ENCODE data around the gene RSBN1.
"Not testable (repeated sequence)": the region's sequence is repeated elsewhere in the genome, so short reads cannot be mapped to it uniquely, and the experiment has no call there.

RSBN1 gene

DNA sequence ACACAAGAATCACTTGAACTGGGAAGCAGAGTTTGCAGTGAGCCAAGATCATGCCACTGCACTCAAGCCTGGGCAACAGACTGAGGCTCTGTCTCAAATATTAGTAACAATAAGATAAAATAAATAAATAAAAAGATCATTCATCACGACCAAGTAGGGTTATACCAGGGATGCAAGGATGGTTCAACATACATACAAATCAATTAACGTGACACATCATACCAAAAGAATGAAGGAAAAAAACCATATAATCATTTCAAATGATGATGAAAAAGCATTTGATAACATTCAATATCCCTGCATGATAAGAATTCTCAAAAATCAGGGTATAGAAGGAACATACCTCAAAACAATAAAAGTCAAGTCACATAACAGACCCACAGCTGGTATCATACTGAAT is 91.3 kb downstream of the RSBN1 start (continued):
- no peak for TF ChIP-seq YY1 (tag by site-specific recombination; IDR thresholded peaks at IDR 0.05)
- TF ChIP-seq, protein P1, sequence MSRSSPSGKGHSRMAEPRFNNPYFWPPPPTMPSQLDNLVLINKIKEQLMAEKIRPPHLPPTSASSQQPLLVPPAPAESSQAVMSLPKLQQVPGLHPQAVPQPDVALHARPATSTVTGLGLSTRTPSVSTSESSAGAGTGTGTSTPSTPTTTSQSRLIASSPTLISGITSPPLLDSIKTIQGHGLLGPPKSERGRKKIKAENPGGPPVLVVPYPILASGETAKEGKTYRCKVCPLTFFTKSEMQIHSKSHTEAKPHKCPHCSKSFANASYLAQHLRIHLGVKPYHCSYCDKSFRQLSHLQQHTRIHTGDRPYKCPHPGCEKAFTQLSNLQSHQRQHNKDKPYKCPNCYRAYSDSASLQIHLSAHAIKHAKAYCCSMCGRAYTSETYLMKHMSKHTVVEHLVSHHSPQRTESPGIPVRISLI (tag by site-specific recombination; IDR thresholded peaks at IDR 0.05): no peak
- no peak for TF ChIP-seq YY2 (tag by site-specific recombination; IDR thresholded peaks at IDR 0.05)
- no peak for TF ChIP-seq ZNF555 (tag by site-specific recombination; conservative IDR thresholded peaks at IDR 0.05)
- TF ChIP-seq, protein P2, sequence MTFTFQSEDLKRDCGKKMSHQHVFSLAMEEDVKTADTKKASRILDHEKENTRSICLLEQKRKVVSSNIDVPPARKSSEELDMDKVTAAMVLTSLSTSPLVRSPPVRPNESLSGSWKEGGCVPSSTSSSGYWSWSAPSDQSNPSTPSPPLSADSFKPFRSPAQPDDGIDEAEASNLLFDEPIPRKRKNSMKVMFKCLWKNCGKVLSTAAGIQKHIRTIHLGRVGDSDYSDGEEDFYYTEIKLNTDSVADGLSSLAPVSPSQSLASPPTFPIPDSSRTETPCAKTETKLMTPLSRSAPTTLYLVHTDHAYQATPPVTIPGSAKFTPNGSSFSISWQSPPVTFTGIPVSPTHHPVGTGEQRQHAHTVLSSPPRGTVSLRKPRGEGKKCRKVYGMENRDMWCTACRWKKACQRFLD (tag by site-specific recombination; IDR thresholded peaks at IDR 0.05): no peak
- TF ChIP-seq, protein P3, sequence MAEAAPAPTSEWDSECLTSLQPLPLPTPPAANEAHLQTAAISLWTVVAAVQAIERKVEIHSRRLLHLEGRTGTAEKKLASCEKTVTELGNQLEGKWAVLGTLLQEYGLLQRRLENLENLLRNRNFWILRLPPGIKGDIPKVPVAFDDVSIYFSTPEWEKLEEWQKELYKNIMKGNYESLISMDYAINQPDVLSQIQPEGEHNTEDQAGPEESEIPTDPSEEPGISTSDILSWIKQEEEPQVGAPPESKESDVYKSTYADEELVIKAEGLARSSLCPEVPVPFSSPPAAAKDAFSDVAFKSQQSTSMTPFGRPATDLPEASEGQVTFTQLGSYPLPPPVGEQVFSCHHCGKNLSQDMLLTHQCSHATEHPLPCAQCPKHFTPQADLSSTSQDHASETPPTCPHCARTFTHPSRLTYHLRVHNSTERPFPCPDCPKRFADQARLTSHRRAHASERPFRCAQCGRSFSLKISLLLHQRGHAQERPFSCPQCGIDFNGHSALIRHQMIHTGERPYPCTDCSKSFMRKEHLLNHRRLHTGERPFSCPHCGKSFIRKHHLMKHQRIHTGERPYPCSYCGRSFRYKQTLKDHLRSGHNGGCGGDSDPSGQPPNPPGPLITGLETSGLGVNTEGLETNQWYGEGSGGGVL (tag by site-specific recombination; IDR thresholded peaks at IDR 0.05): no peak
- no peak for TF ChIP-seq ZNF23 (tag by site-specific recombination; IDR thresholded peaks at IDR 0.05; ENCODE audit: borderline replicate concordance)

DNA sequence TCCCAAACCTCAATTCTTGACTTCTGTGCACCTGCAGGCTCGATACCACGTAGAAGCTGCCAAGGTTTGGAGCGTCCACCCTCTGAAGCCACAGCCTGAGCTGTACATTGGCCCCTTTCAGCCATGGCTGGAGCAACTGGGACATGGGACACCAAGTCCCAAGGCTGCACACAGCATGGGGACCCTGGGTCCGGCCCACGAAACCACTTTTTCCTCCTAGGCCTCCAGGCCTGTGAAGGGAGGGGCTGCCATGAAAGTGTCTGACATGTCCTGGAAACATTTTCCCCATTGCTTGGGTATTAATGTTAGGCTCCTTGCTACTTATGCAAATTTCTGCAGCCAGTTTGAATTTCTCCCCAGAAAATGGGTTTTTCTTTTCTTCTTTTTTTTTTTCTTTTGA is 93.7 kb downstream of the RSBN1 start:
- H3K36me3 ChIP-seq (ENCODE audit: control insufficient read depth in 2 of 2, insufficient read depth in 1 of 2, low read length in 2 of 2): peaks cover 6 to 63% of the 10 kb centered on the region in 2 experiments; a peak in 2 of 3 replicates
- CTCF ChIA-PET: interaction anchor here (0.6 kb wide), 1 partner anchor 241 kb away, joined by 3 read pairs; no protein-coding TSS in a partner anchor
- H3K27ac ChIP-seq (ENCODE audit: extremely low read depth, low read depth, low read length); H3K4me3 ChIP-seq (ENCODE audit: low read depth, low read length); H3K9me3 ChIP-seq (ENCODE audit: control insufficient read depth, insufficient read depth, low read depth, low read length); H3K4me1 ChIP-seq (ENCODE audit: control insufficient read depth, insufficient read depth, low read length); POLR2A ChIA-PET: not testable (repeated sequence)
- peak; percentile 99 for TF ChIP-seq ZNF585B (tag by site-specific recombination; IDR thresholded peaks at IDR 0.05)

DNA sequence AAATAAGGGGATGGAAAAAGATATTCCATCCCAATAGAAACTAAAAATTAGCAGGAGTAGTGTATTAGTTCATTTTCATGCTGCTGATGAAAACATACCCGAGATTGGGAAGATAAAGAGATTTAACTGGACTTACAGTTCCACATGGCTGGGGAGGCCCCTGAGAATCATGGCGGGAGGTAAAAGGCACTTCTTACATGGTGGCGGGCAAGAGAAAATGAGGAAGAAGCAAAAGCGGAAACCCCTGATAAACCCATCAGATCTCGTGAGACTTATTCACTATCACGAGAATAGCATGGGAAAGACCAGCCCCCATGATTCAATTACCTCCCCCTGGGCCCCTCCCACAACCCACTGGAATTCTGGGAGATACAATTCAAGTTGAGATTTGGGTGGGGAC is 94.8 kb downstream of the RSBN1 start:
- H3K27ac ChIP-seq (ENCODE audit: extremely low read depth, low read depth, low read length); H3K4me1 ChIP-seq (ENCODE audit: control insufficient read depth, insufficient read depth, low read length); H3K9me3 ChIP-seq (ENCODE audit: control insufficient read depth, insufficient read depth, low read depth, low read length); POLR2A ChIA-PET; H3K4me3 ChIP-seq (ENCODE audit: low read depth, low read length): not testable (repeated sequence)
- H3K36me3 ChIP-seq (ENCODE audit: control insufficient read depth in 2 of 2, insufficient read depth in 1 of 2, low read length in 2 of 2): peaks cover 6 to 61% of the 10 kb centered on the region in 2 experiments; a peak in 2 of 3 replicates
- CTCF ChIA-PET: interaction anchor here (0.7 kb wide), 1 partner anchor 144 kb away, joined by 3 read pairs; no protein-coding TSS in a partner anchor

DNA sequence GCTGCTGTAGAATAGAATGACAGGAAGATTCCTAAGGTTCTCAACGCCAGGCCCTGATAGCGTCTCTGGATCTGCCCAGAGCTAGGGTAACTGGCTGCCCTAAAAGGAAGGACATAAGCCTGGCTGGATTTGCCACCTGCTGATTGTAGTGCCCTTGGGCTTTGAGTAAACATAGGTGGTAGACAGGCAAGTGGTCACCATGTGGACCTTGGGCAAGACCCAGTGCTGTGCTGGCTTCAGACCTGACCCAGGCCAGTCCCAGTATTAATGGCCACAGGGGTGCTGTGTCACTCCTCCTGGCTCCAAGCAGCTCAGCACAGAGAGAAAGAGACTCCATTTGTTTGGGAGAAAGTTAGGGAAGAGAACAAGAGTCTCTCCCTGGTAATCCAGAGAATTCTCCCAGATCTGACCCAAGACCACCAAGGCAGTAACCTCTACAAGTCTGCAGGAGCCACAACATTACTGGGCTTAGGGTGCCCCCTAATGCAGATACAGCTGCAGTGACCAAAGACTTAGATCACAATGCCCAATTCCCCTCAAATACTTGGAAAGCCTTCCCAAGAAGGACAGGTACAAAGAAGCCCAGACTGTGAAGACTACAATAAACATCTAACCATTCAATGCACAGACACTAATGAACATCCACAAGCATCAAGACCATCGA is 97.5 kb downstream of the RSBN1 start:
- POLR2A ChIA-PET: no interaction called here

More for the DNA sequence above, 97.5 kb downstream of the RSBN1 start:
- Histone ChIP-seq H3K27ac (ENCODE audit: extremely low read depth, low read depth, low read length) (no peak overlapping the region), H3K9me3 (ENCODE audit: control insufficient read depth, insufficient read depth, low read depth, low read length) (no peaks in the 10 kb centered on the region), H3K4me3 (ENCODE audit: low read depth, low read length) (no peak overlapping the region), H3K36me3 (ENCODE audit: control insufficient read depth in 2 of 2, insufficient read depth in 1 of 2, low read length in 2 of 2) (peaks cover 8 to 62% of the 10 kb centered on the region in 2 experiments), H3K4me1 (ENCODE audit: control insufficient read depth, insufficient read depth, low read length) (no peaks in the 10 kb centered on the region)
- CTCF ChIA-PET: interaction anchor here (0.7 kb wide), 2 partner anchors 28 to 642 kb away, joined by 3 to 5 read pairs; partner anchors contain the start of gene LRIG2
- TF ChIP-seq ZNF529 (tag by site-specific recombination; IDR thresholded peaks at IDR 0.05; ENCODE audit: insufficient replicate concordance): no peak
- TF ChIP-seq, protein P4, sequence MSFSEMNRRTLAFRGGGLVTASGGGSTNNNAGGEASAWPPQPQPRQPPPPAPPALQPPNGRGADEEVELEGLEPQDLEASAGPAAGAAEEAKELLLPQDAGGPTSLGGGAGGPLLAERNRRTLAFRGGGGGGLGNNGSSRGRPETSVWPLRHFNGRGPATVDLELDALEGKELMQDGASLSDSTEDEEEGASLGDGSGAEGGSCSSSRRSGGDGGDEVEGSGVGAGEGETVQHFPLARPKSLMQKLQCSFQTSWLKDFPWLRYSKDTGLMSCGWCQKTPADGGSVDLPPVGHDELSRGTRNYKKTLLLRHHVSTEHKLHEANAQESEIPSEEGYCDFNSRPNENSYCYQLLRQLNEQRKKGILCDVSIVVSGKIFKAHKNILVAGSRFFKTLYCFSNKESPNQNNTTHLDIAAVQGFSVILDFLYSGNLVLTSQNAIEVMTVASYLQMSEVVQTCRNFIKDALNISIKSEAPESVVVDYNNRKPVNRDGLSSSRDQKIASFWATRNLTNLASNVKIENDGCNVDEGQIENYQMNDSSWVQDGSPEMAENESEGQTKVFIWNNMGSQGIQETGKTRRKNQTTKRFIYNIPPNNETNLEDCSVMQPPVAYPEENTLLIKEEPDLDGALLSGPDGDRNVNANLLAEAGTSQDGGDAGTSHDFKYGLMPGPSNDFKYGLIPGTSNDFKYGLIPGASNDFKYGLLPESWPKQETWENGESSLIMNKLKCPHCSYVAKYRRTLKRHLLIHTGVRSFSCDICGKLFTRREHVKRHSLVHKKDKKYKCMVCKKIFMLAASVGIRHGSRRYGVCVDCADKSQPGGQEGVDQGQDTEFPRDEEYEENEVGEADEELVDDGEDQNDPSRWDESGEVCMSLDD (tag by site-specific recombination; IDR thresholded peaks at IDR 0.05): no peak
- no peak for TF ChIP-seq ZNF366 (tag by site-specific recombination; conservative IDR thresholded peaks at IDR 0.05)
- TF ChIP-seq HOXA7 (CRISPR knock-in tag; IDR thresholded peaks at IDR 0.05; ENCODE audit: borderline replicate concordance): no peak
- TF ChIP-seq ZNF747 (tag by site-specific recombination; IDR thresholded peaks at IDR 0.05): no peak

Measured in HEK293 (cell line).